Liver (tissue), 9 donors: ENCODE measurements around the gene LONRF2. TPM values are rescaled to one million over a fixed set of nuclear protein-coding genes. Genes with fewer than 3 reads are reported as not detected.

Source experiments
- DNase-seq: peaks from one replicate; pipeline ENCODE4 v3.0.0-alpha.2; 2017; ENCODE audit warnings: low spot score
- H3K27ac ChIP-seq, 2 donors: one replicate each; pipeline ENCODE4 v1.7.0; 2013; ENCODE audit warnings: inconsistent platforms in 2 of 2, low read length in 2 of 2, control low read depth in 1 of 2, low read depth in 1 of 2, mild to moderate bottlenecking in 1 of 2
- H3K27me3 ChIP-seq, 4 donors: one replicate each; pipeline versions ENCODE4 v1.6.1 to v1.7.0; 2013; ENCODE audit warnings: low read length in 3 of 4, inconsistent platforms in 1 of 4, mild to moderate bottlenecking in 1 of 4, moderate library complexity in 1 of 4; ENCODE audit not compliant: control insufficient read depth in 4 of 4, insufficient read depth in 4 of 4
- H3K36me3 ChIP-seq, 4 donors: one replicate each; pipeline versions ENCODE4 v1.6.1 to v1.7.0; 2013; ENCODE audit warnings: low read length in 3 of 4, mild to moderate bottlenecking in 3 of 4, low read depth in 1 of 4, moderate library complexity in 1 of 4; ENCODE audit not compliant: control insufficient read depth in 4 of 4, insufficient read depth in 3 of 4
- H3K4me1 ChIP-seq, 4 donors: one replicate each; pipeline versions ENCODE4 v1.6.1 to v1.7.0; 2013; ENCODE audit warnings: low read length in 3 of 4, mild to moderate bottlenecking in 3 of 4, moderate library complexity in 1 of 4; ENCODE audit not compliant: control insufficient read depth in 4 of 4, insufficient read depth in 4 of 4
- H3K4me3 ChIP-seq, 3 donors: one replicate each; pipeline versions ENCODE4 v1.6.1 to v1.7.0; 2013; ENCODE audit warnings: low read length in 3 of 3, control low read depth in 1 of 3, low read depth in 1 of 3, mild to moderate bottlenecking in 1 of 3
- H3K9ac ChIP-seq, 2 donors: one replicate each; pipeline ENCODE4 v1.7.0; 2013; ENCODE audit warnings: low read length in 2 of 2, mild to moderate bottlenecking in 2 of 2, moderate library complexity in 2 of 2, control low read depth in 1 of 2, low read depth in 1 of 2
- H3K9me3 ChIP-seq, 4 donors: one replicate each; pipeline versions ENCODE4 v1.6.1 to v1.7.0; 2013; ENCODE audit warnings: low read length in 3 of 4; ENCODE audit not compliant: control insufficient read depth in 4 of 4
- CTCF ChIP-seq: fragments of 150-350 bp; IDR thresholded peaks from 2 replicates; pipeline ENCODE4 v1.5.1; 2017; ENCODE audit warnings: improper control_type of control experiment, low read depth, low read length; ENCODE audit not compliant: missing input control
- EGR1 ChIP-seq, 2 donors: IDR thresholded peaks; 2 replicates each; pipeline ENCODE4 v1.6.1; 2016 to 2018; ENCODE audit warnings: antibody characterized with exemption in 2 of 2, low read depth in 2 of 2
- FOXA1 ChIP-seq: IDR thresholded peaks from 2 replicates; pipeline ENCODE4 v1.6.1; 2016; ENCODE audit warnings: antibody characterized with exemption
- GABPA ChIP-seq, 2 donors: IDR thresholded peaks in 1 of 2; conservative IDR thresholded peaks in 1 of 2; 2 replicates each; pipeline ENCODE4 v1.6.1; 2016; ENCODE audit warnings: antibody characterized with exemption in 2 of 2, mild to moderate bottlenecking in 1 of 2, moderate library complexity in 1 of 2
- HNF4A ChIP-seq, 2 donors: conservative IDR thresholded peaks; 2 replicates each; pipeline ENCODE4 v1.6.1; 2016; ENCODE audit warnings: antibody characterized with exemption in 2 of 2, mild to moderate bottlenecking in 2 of 2
- HNF4G ChIP-seq: IDR thresholded peaks from 2 replicates; pipeline ENCODE4 v1.6.1; 2016; ENCODE audit warnings: antibody characterized with exemption
- NR2F2 ChIP-seq: IDR thresholded peaks from 2 replicates; pipeline ENCODE4 v1.6.1; 2016; ENCODE audit warnings: antibody characterized with exemption
- RAD21 ChIP-seq, 2 donors: IDR thresholded peaks; 2 replicates each; pipeline ENCODE4 v1.6.1; 2016; ENCODE audit warnings: antibody characterized with exemption in 2 of 2, mild to moderate bottlenecking in 2 of 2
- RXRA ChIP-seq, 2 donors: IDR thresholded peaks; 2 replicates each; pipeline ENCODE4 v1.6.1; 2017 to 2018; ENCODE audit warnings: antibody characterized with exemption in 2 of 2, mild to moderate bottlenecking in 1 of 2
- SP1 ChIP-seq: IDR thresholded peaks from 2 replicates; pipeline ENCODE4 v1.6.1; 2018; ENCODE audit warnings: antibody characterized with exemption, mild to moderate bottlenecking
- TAF1 ChIP-seq: conservative IDR thresholded peaks from 2 replicates; pipeline ENCODE4 v1.6.1; 2016; ENCODE audit warnings: antibody characterized with exemption, mild to moderate bottlenecking
- YY1 ChIP-seq: IDR thresholded peaks from 2 replicates; pipeline ENCODE4 v1.6.1; 2016; ENCODE audit warnings: antibody characterized with exemption, mild to moderate bottlenecking
- ZBTB33 ChIP-seq: IDR thresholded peaks from 2 replicates; pipeline ENCODE4 v1.6.1; 2016; ENCODE audit warnings: antibody characterized with exemption
- WGBS: extraction: QIAGEN DNeasy Blood & Tissue Kit; methylation state at CpG from one replicate; pipeline ENCODE4 v1.1.7; 2013; 5-methylcytosine and 5-hydroxymethylcytosine counted together
- polyA plus RNA-seq, 2 donors: library from polyadenylated mRNA; stranded (reverse) in 1 of 2; unstranded in 1 of 2; fragments of 200-250 nt in 1 of 2; fragments of >200 nt in 1 of 2; fragmentation: Nextera tagmentation in 1 of 2; extraction: Ambion mirVana in 1 of 2; gene quantifications; one replicate each; pipeline versions ENCODE4 v1.2.1 to v1.2.3, GENCODE V29; 2013 to 2015
- total RNA-seq, 2 donors: library from RNA; depleted of rRNA; stranded (reverse); fragments of >200 nt; gene quantifications; one replicate each; pipeline ENCODE4 v1.2.3, GENCODE V29; 2014
- donor health status: healthy.
- donor health status: healthy.
- donor health status: healthy.
- donor health status: healthy.
- donor health status: healthy.

Gene LONRF2
- total and polyA plus RNA-seq, 4 donors = 0.06 to 3.7 (median 0.24) TPM

GRCh38 chr2:100327742-100328141, 5.4 kb upstream of the LONRF2 start:
- Histone ChIP-seq H3K27ac (no peak overlapping the region), H3K27me3 (peaks cover 0 to 3% (median under 1%) of the 10 kb centered on the region in 4 donors), H3K9me3 (no peaks in the 10 kb centered on the region), H3K9ac (no peak overlapping the region), H3K36me3 (no peaks in the 10 kb centered on the region), H3K4me3 (no peak overlapping the region), H3K4me1 (peaks cover 0 to 2% (median under 1%) of the 10 kb centered on the region in 4 donors)
- 87% methylated on average over 4 of the region's 4 CpGs for WGBS
- DNase-seq = no peak
- TF ChIP-seq TAF1 = no peak
- TF ChIP-seq HNF4G = no peak
- TF ChIP-seq ZBTB33 = no peak
- no peak for TF ChIP-seq FOXA1
- no peak for TF ChIP-seq GABPA (IDR thresholded peaks at IDR 0.05 in 1 of 2, conservative IDR thresholded peaks at IDR 0.05 in 1 of 2)

GRCh38 chr2:100321179-100321865, 979 bp downstream of the LONRF2 start:
- H3K27ac ChIP-seq = peak overlapping the region; percentile 31 to 74
- H3K9me3 ChIP-seq = peaks cover 0 to 5% (median 1%) of the 10 kb centered on the region in 4 donors
- no peak for TF ChIP-seq SP1
- peak; percentile 27 for TF ChIP-seq CTCF
- no peak overlapping the region for H3K9ac ChIP-seq
- DNase-seq = no peak
- peaks cover 5 to 15% (median 11%) of the 10 kb centered on the region in 4 donors for H3K4me1 ChIP-seq
- H3K27me3 ChIP-seq = peaks cover 0 to 3% (median under 1%) of the 10 kb centered on the region in 4 donors
- peak overlapping the region; percentile 8 to 81 (median 74) for H3K4me3 ChIP-seq
- no peaks in the 10 kb centered on the region for H3K36me3 ChIP-seq
- 1% methylated on average over 77 of the region's 77 CpGs for WGBS

GRCh38 chr2:100320547-100321178, 1.6 kb downstream of the LONRF2 start:
- Histone ChIP-seq H3K9ac (no peak overlapping the region), H3K36me3 (no peaks in the 10 kb centered on the region), H3K27ac (no peak overlapping the region), H3K4me3 (peak overlapping the region in 2 of 3 donors; percentile 74 to 81), H3K9me3 (peaks cover 0 to 5% (median 1%) of the 10 kb centered on the region in 4 donors), H3K27me3 (peaks cover 0 to 3% (median under 1%) of the 10 kb centered on the region in 4 donors), H3K4me1 (peaks cover 5 to 15% (median 11%) of the 10 kb centered on the region in 4 donors)
- DNase-seq = no peak
- TF ChIP-seq NR2F2 (no peak), RXRA (IDR thresholded peaks at IDR 0.05) (no peak), YY1 (no peak), RAD21 (IDR thresholded peaks at IDR 0.05) (no peak), CTCF (no peak), TAF1 (no peak), EGR1 (IDR thresholded peaks at IDR 0.05; ENCODE audit: low read depth in 2 of 2) (no peak), HNF4A (conservative IDR thresholded peaks at IDR 0.05) (no peak), FOXA1 (no peak)
- WGBS = 64% methylated on average over 19 of the region's 19 CpGs
